Glutamatergic neuron (in vitro differentiated cells): ENCODE measurements around the gene MTMR2. TPM values are rescaled to one million over a fixed set of nuclear protein-coding genes. Genes with fewer than 3 reads are reported as not detected.

ENCODE experiments used
- DNase-seq: peaks from one replicate; pipeline ENCODE4 v3.0.0; 2022
- H3K27ac Mint-ChIP-seq: one replicate; pipeline ENCODE4 v1.8.0; 2020; ENCODE audit warnings: mild to moderate bottlenecking, mixed read lengths, inconsistent platforms; ENCODE audit not compliant: unreplicated experiment
- H3K27me3 Mint-ChIP-seq: one replicate; pipeline ENCODE4 v1.8.0; 2020; ENCODE audit warnings: mild to moderate bottlenecking, moderate library complexity, mixed read lengths, inconsistent platforms; ENCODE audit not compliant: unreplicated experiment
- H3K36me3 Mint-ChIP-seq: one replicate; pipeline ENCODE4 v1.8.0; 2020; ENCODE audit warnings: mild to moderate bottlenecking, mixed read lengths, inconsistent platforms; ENCODE audit not compliant: unreplicated experiment
- H3K4me1 Mint-ChIP-seq: one replicate; pipeline ENCODE4 v1.8.0; 2020; ENCODE audit warnings: mild to moderate bottlenecking, low read depth, mixed read lengths, inconsistent platforms; ENCODE audit not compliant: unreplicated experiment
- H3K4me3 Mint-ChIP-seq: one replicate; pipeline ENCODE4 v1.8.0; 2020; ENCODE audit warnings: mild to moderate bottlenecking, mixed read lengths, inconsistent platforms; ENCODE audit not compliant: unreplicated experiment
- H3K9me3 Mint-ChIP-seq: one replicate; pipeline ENCODE4 v1.8.0; 2020; ENCODE audit warnings: mild to moderate bottlenecking, moderate library complexity, mixed read lengths, inconsistent platforms; ENCODE audit not compliant: unreplicated experiment
- total RNA-seq: library from RNA; stranded (reverse); fragmentation: NEBNext Ultra II Directional; extraction: Animal tissue kit (Norgen Biotek cat#: 25700); gene quantifications from one replicate; pipeline ENCODE4 v1.2.1, GENCODE V29; 2021; ENCODE audit not compliant: unreplicated experiment
- TF ChIP-seq, protein P1 (sequence below): fragments of 200-600 bp; sonication (generic); IDR thresholded peaks from one replicate; pipeline ENCODE4 v1.5.0; 2021; ENCODE audit not compliant: partially characterized antibody, unreplicated experiment

Gene MTMR2
- total RNA-seq, 1 donor from 2014 or later: 47.4 TPM

DNA sequence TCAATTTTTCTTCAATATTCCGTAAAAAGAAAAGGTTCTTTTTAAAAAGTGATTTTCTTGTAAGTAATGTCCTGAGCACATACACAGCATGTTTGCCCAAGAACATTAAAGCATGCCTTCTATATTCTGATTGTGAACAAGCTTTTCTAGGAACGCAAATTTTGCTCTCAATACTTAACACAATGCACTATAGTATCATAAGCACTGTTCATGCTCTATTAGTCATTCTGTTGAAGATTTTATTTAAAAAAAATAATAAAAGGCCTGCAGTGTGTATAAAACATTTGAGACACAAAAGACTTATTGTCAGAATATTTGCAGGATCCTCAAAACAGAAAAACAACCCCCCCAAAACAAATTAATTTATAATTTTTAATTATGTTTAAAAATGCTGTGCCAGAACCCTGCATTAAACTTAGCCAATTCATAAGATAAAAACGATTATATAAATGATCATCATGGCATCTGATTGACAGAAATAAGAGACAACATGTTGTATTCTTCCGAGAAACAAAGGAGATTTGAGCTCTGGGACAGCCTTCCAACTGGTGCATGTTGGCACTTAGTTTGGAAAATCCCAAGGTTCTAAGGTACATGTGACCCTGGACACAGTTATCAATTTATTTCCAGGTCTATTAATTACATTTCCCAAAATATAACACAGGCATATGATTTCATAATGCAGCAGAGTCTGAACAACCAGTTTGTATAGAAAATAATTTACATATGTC, 13.1 kb downstream of the MTMR2 start:
- no peak for DNase-seq
- H3K27ac Mint-ChIP-seq: no peak overlapping the region
- H3K4me1 Mint-ChIP-seq: no peaks in the 10 kb centered on the region
- no peak overlapping the region for H3K4me3 Mint-ChIP-seq
- TF ChIP-seq, protein P1, sequence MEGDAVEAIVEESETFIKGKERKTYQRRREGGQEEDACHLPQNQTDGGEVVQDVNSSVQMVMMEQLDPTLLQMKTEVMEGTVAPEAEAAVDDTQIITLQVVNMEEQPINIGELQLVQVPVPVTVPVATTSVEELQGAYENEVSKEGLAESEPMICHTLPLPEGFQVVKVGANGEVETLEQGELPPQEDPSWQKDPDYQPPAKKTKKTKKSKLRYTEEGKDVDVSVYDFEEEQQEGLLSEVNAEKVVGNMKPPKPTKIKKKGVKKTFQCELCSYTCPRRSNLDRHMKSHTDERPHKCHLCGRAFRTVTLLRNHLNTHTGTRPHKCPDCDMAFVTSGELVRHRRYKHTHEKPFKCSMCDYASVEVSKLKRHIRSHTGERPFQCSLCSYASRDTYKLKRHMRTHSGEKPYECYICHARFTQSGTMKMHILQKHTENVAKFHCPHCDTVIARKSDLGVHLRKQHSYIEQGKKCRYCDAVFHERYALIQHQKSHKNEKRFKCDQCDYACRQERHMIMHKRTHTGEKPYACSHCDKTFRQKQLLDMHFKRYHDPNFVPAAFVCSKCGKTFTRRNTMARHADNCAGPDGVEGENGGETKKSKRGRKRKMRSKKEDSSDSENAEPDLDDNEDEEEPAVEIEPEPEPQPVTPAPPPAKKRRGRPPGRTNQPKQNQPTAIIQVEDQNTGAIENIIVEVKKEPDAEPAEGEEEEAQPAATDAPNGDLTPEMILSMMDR: no peak
- peaks cover 3% of the 10 kb centered on the region for H3K27me3 Mint-ChIP-seq
- H3K36me3 Mint-ChIP-seq: no peaks in the 10 kb centered on the region
- no peaks in the 10 kb centered on the region for H3K9me3 Mint-ChIP-seq

DNA sequence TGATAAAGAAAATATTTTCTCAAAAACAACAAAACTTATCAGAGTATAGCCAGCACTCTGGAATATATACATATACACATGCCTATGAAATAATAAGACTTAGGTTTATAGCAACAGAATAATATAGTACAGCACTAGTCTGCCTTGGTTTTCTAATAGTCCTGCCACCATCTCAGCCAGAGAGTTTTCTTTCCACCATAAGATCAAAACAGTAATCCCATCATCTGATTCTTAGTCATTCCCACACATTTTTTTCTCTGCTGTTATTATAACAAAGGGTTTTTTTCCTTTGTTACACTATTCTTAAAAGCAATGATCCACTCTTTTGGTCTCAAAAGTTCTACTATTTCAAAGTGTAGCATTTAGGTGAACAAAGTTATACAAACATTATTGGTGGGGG, 15.1 kb downstream of the MTMR2 start:
- no peak overlapping the region for H3K4me3 Mint-ChIP-seq
- H3K36me3 Mint-ChIP-seq: no peaks in the 10 kb centered on the region
- no peak overlapping the region for H3K27ac Mint-ChIP-seq
- H3K27me3 Mint-ChIP-seq: peaks cover 3% of the 10 kb centered on the region
- TF ChIP-seq, protein P1: no peak
- no peaks in the 10 kb centered on the region for H3K9me3 Mint-ChIP-seq
- no peak for DNase-seq
- H3K4me1 Mint-ChIP-seq: no peaks in the 10 kb centered on the region

DNA sequence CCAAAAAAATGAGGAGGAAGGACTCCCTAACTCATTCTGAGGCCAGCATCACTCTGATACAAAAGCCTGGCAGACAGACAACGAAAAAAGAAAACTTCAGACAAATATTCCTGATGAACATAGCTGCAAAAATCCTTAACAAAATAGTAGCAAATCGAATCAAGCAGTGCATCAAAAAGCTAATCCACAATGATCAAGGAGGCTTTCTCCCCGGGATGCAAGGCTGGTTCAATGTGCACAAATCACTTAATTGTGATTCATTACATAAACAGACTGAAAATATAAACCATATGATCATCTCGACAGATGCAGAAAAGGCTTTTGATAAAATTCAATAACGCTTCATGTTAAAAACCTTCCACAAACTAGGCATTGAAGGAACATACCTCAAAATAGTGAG, 16.4 kb downstream of the MTMR2 start:
- Mint-ChIP-seq H3K27me3 (peaks cover 3% of the 10 kb centered on the region), H3K27ac (no peak overlapping the region), H3K4me3 (no peak overlapping the region), H3K9me3 (no peaks in the 10 kb centered on the region), H3K4me1 (no peaks in the 10 kb centered on the region), H3K36me3 (no peaks in the 10 kb centered on the region)
- no peak for DNase-seq
- TF ChIP-seq, protein P1: no peak

DNA sequence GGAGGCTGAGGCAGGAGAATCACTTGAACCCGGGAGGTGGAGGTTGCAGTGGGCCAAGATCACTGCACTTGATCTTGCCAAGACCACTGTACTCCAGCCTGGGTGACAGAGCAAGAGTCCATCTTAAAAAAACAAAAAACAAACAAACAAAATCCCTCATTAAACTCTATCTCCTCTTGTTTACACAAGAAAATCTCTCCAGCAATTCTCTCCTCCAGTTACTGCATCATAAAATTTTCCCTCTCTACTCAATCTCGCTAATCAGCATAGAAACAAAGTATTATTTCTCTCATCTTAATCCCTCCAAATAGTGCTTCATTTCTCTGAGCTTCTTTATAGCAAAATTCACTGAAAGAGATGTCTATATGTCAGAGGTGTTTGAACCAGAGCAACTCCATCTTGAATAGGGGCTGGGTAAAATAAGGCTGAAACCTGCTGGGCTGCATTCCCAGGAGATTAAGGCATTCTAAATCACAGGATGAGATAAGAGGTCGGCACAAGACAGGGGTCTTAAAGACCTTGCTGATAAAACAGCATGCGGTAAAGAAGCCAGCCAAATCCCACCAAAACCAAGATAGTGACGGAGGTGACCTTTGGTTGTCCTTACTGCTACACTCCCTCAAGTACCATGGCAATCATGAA, 19.8 kb downstream of the MTMR2 start:
- no peak overlapping the region for H3K4me3 Mint-ChIP-seq
- TF ChIP-seq, protein P1: no peak
- peaks cover 3% of the 10 kb centered on the region for H3K27me3 Mint-ChIP-seq
- no peaks in the 10 kb centered on the region for H3K36me3 Mint-ChIP-seq
- no peaks in the 10 kb centered on the region for H3K9me3 Mint-ChIP-seq
- no peak overlapping the region for H3K27ac Mint-ChIP-seq
- H3K4me1 Mint-ChIP-seq: no peaks in the 10 kb centered on the region
- no peak for DNase-seq

DNA sequence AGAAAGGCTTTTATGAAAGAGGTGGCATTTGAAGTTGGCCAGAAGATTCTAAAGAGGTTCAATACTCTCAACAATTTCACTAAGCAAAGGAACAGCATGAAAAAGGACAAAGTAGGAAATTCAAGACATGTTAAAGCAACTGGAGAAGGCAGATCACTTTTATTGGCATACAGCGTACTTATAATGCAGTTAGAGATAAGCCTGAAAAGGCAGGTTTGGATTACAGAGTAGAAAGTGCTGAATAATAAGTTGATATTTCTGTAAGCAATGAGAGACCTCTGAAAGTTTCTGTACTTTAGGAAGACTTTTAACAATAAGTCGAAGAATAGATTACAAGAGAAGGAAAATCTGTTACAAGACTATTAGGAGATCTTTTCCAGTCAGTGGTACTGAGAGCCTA, 25.1 kb downstream of the MTMR2 start:
- TF ChIP-seq, protein P1: no peak
- no peak overlapping the region for H3K4me3 Mint-ChIP-seq
- no peak overlapping the region for H3K27ac Mint-ChIP-seq
- H3K27me3 Mint-ChIP-seq: no peaks in the 10 kb centered on the region
- H3K36me3 Mint-ChIP-seq: no peaks in the 10 kb centered on the region
- H3K9me3 Mint-ChIP-seq: peaks cover 3% of the 10 kb centered on the region
- DNase-seq: no peak
- no peaks in the 10 kb centered on the region for H3K4me1 Mint-ChIP-seq
